HepG2 (cell line): Measurements from ENCODE around the gene HCFC1. TPM values are rescaled to one million over a fixed set of nuclear protein-coding genes. Genes with fewer than 3 reads are reported as not detected.

Experiments
- AHR ChIP-seq: IDR thresholded peaks from 2 replicates; pipeline ENCODE4 v1.6.1; 2018; ENCODE audit warnings: missing genetic modification reagents, missing compliant biosample characterization
- CREB1 ChIP-seq, 2 experiments: fragments of 450-650 bp in 1 of 2; IDR thresholded peaks; 2 replicates each; pipeline ENCODE4 v1.6.1; 2016 to 2017; ENCODE audit warnings: control low read depth in 1 of 2, mild to moderate bottlenecking in 1 of 2, missing compliant biosample characterization in 1 of 2, missing genetic modification characterization in 1 of 2
- JUNB ChIP-seq: sonication (generic); formaldehyde crosslinking; IDR thresholded peaks from 2 replicates; pipeline ENCODE4 v1.8.0; 2022; ENCODE audit warnings: missing genetic modification reagents, mild to moderate bottlenecking, borderline replicate concordance
- MTF2 ChIP-seq: sonication (generic); formaldehyde crosslinking; IDR thresholded peaks from 2 replicates; pipeline ENCODE4 v1.5.0; 2020; ENCODE audit warnings: missing genetic modification reagents, borderline replicate concordance
- PHF21A ChIP-seq: sonication (generic); formaldehyde crosslinking; IDR thresholded peaks from 2 replicates; pipeline ENCODE4 v1.5.0; 2020; ENCODE audit warnings: mild to moderate bottlenecking, missing genetic modification reagents
- RFX1 ChIP-seq: fragments of 450-650 bp; IDR thresholded peaks from 2 replicates; pipeline ENCODE4 v1.6.1; 2017
- RXRA ChIP-seq: sonication (generic); formaldehyde crosslinking; IDR thresholded peaks from 2 replicates; pipeline ENCODE4 v1.5.1; 2020; ENCODE audit warnings: missing genetic modification reagents
- SOX6 ChIP-seq, 2 experiments: fragments of 450-650 bp in 1 of 2; sonication (generic) in 1 of 2; formaldehyde crosslinking in 1 of 2; IDR thresholded peaks; 2 replicates each; pipeline versions ENCODE4 v1.4.0 to v1.6.1; 2017 to 2020; ENCODE audit warnings: antibody characterized with exemption in 1 of 2, mild to moderate bottlenecking in 1 of 2, missing genetic modification reagents in 1 of 2
- SRSF1 ChIP-seq: fragments of 200-400 bp; formaldehyde crosslinking; optimal IDR thresholded peaks from 2 replicates; pipeline ENCODE3; 2017; ENCODE audit warnings: mild to moderate bottlenecking, low read depth, low read length, moderate library complexity
- THAP11 ChIP-seq: IDR thresholded peaks from 2 replicates; pipeline ENCODE4 v1.6.1; 2016; ENCODE audit warnings: missing biosample characterization, missing genetic modification reagents
- ZNF10 ChIP-seq: sonication (generic); formaldehyde crosslinking; IDR thresholded peaks from 2 replicates; pipeline ENCODE4 v1.4.0; 2020; ENCODE audit warnings: mild to moderate bottlenecking, low read depth, missing genetic modification reagents, borderline replicate concordance
- ZNF143 ChIP-seq: sonication (generic); formaldehyde crosslinking; IDR thresholded peaks from 2 replicates; pipeline ENCODE4 v1.4.0; 2020; ENCODE audit warnings: missing genetic modification reagents
- ZNF335 ChIP-seq: sonication (generic); formaldehyde crosslinking; IDR thresholded peaks from 2 replicates; pipeline ENCODE4 v1.4.0; 2020; ENCODE audit warnings: missing genetic modification reagents
- ZNF460 ChIP-seq: sonication (generic); formaldehyde crosslinking; IDR thresholded peaks from 2 replicates; pipeline ENCODE4 v1.5.1; 2020; ENCODE audit warnings: missing genetic modification reagents, mild to moderate bottlenecking, borderline replicate concordance
- ZNF652 ChIP-seq: IDR thresholded peaks from 2 replicates; pipeline ENCODE4 v1.6.1; 2016; ENCODE audit warnings: low read depth, borderline replicate concordance
- ZNF792 ChIP-seq: IDR thresholded peaks from 2 replicates; pipeline ENCODE4 v1.6.1; 2016
- polyA plus RNA-seq, 8 experiments: library from polyadenylated mRNA; depleted of rRNA in 3 of 8; stranded (reverse) in 7 of 8; unstranded in 1 of 8; fragments of >200 nt; fragmentation: Illumina TruSeq in 4 of 8; extraction: Trizol in 4 of 8; gene quantifications; 2 replicates each; pipeline versions ENCODE4 v1.2.1 to v1.2.3, GENCODE V29; 2011 to 2016; ENCODE audit warnings: low read depth in 4 of 8, missing spikeins in 1 of 8, mixed read lengths in 1 of 8; ENCODE audit not compliant: insufficient read depth in 1 of 8
- total RNA-seq, 5 experiments: library from RNA; depleted of rRNA; stranded (reverse); fragments of >200 nt; fragmentation: Illumina TruSeq; extraction: Trizol; gene quantifications; 2 replicates each; pipeline ENCODE4 v1.2.3, GENCODE V29; 2016; ENCODE audit warnings: low read depth in 1 of 5
- TF ChIP-seq, protein P1 (sequence below): sonication (generic); formaldehyde crosslinking; conservative IDR thresholded peaks from 2 replicates; pipeline ENCODE4 v1.4.0; 2020; ENCODE audit warnings: missing genetic modification reagents
- TF ChIP-seq, protein P2 (sequence below): sonication (generic); formaldehyde crosslinking; IDR thresholded peaks from 2 replicates; pipeline ENCODE4 v1.4.0; 2020; ENCODE audit warnings: low read depth, mild to moderate bottlenecking, missing genetic modification reagents
- TF ChIP-seq, protein P3 (sequence below): sonication (generic); formaldehyde crosslinking; IDR thresholded peaks from 2 replicates; pipeline ENCODE4 v1.9.0; 2022; ENCODE audit warnings: low read depth, missing genetic modification reagents
- TF ChIP-seq, protein P4 (sequence below): sonication (generic); formaldehyde crosslinking; IDR thresholded peaks from 2 replicates; pipeline ENCODE4 v1.5.1; 2020; ENCODE audit warnings: mild to moderate bottlenecking, missing genetic modification reagents, moderate library complexity
- TF ChIP-seq, protein P5 (sequence below): sonication (generic); formaldehyde crosslinking; IDR thresholded peaks from 2 replicates; pipeline ENCODE4 v1.4.0; 2020; ENCODE audit warnings: mild to moderate bottlenecking, missing genetic modification reagents

HCFC1 gene
- total and polyA plus RNA-seq, 2 of the 13 experiments (the other 11 are each of a cell fraction or from before 2014, with no cell fraction given), result 5.8 to 17.8 TPM

DNA sequence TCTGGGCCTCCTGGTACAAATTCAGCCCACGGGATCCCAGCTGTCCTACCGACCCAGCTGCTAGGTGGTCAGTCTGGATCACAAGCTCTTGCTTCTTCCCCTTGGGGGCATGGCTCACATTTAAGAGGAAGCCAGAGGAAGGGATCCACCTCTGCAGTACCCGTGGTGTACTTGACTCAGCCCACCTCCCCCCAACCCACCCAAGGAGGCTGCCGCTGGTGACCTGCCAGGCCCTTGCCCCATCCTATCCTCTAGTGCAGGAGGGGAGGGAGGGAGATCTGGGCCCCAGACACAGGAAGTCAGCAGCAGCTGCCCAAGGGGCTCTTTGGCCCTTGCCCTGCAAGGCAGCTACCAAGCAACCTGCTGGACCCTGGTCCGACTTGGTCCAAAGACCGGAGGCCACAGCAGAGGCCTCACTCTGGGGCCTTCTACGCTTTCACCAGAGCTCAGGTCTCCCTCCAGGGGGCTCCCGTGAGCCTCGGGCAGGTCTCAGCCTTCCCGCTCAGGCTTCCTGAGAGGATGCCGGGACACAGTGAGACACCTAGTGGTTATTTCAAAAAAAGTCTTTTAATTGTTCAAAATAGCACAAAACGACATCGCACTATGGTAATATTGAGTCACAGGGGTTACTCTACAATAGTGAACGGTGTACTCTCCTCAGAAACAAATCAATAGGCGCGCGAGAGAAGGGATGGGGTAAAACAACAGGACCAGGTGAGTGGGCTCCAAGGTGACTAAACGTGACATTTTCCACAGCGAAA lies 24.4 kb downstream of the HCFC1 start (continued):
- TF ChIP-seq, protein P1, sequence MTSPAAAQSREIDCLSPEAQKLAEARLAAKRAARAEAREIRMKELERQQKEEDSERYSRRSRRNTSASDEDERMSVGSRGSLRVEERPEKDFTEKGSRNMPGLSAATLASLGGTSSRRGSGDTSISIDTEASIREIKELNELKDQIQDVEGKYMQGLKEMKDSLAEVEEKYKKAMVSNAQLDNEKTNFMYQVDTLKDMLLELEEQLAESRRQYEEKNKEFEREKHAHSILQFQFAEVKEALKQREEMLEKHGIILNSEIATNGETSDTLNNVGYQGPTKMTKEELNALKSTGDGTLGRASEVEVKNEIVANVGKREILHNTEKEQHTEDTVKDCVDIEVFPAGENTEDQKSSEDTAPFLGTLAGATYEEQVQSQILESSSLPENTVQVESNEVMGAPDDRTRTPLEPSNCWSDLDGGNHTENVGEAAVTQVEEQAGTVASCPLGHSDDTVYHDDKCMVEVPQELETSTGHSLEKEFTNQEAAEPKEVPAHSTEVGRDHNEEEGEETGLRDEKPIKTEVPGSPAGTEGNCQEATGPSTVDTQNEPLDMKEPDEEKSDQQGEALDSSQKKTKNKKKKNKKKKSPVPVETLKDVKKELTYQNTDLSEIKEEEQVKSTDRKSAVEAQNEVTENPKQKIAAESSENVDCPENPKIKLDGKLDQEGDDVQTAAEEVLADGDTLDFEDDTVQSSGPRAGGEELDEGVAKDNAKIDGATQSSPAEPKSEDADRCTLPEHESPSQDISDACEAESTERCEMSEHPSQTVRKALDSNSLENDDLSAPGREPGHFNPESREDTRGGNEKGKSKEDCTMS, result no peak
- TF ChIP-seq RXRA, result 0 out of 2 replicates have a peak, but pooled peaks have one; percentile 49
- no peak for TF ChIP-seq MTF2
- TF ChIP-seq, protein P2, sequence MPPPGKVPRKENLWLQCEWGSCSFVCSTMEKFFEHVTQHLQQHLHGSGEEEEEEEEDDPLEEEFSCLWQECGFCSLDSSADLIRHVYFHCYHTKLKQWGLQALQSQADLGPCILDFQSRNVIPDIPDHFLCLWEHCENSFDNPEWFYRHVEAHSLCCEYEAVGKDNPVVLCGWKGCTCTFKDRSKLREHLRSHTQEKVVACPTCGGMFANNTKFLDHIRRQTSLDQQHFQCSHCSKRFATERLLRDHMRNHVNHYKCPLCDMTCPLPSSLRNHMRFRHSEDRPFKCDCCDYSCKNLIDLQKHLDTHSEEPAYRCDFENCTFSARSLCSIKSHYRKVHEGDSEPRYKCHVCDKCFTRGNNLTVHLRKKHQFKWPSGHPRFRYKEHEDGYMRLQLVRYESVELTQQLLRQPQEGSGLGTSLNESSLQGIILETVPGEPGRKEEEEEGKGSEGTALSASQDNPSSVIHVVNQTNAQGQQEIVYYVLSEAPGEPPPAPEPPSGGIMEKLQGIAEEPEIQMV (CRISPR knock-in tag), result no peak
- TF ChIP-seq AHR (CRISPR knock-in tag), result no peak
- TF ChIP-seq SRSF1, result no peak
- TF ChIP-seq, protein P3, sequence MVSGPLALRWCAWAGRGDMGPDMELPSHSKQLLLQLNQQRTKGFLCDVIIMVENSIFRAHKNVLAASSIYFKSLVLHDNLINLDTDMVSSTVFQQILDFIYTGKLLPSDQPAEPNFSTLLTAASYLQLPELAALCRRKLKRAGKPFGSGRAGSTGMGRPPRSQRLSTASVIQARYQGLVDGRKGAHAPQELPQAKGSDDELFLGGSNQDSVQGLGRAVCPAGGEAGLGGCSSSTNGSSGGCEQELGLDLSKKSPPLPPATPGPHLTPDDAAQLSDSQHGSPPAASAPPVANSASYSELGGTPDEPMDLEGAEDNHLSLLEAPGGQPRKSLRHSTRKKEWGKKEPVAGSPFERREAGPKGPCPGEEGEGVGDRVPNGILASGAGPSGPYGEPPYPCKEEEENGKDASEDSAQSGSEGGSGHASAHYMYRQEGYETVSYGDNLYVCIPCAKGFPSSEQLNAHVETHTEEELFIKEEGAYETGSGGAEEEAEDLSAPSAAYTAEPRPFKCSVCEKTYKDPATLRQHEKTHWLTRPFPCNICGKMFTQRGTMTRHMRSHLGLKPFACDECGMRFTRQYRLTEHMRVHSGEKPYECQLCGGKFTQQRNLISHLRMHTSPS (CRISPR knock-in tag), result peak; percentile 40; the same call in 1 of the 2 replicates
- no peak for TF ChIP-seq ZNF10
- TF ChIP-seq, protein P4, sequence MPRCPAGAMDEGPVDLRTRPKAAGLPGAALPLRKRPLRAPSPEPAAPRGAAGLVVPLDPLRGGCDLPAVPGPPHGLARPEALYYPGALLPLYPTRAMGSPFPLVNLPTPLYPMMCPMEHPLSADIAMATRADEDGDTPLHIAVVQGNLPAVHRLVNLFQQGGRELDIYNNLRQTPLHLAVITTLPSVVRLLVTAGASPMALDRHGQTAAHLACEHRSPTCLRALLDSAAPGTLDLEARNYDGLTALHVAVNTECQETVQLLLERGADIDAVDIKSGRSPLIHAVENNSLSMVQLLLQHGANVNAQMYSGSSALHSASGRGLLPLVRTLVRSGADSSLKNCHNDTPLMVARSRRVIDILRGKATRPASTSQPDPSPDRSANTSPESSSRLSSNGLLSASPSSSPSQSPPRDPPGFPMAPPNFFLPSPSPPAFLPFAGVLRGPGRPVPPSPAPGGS (CRISPR knock-in tag), result no peak
- TF ChIP-seq SOX6 (IDR thresholded peaks at IDR 0.05), result no peak
- peak; percentile 34; the same call in 1 of the 2 replicates for TF ChIP-seq SOX6 (CRISPR knock-in tag; IDR thresholded peaks at IDR 0.05)
- TF ChIP-seq, protein P5, sequence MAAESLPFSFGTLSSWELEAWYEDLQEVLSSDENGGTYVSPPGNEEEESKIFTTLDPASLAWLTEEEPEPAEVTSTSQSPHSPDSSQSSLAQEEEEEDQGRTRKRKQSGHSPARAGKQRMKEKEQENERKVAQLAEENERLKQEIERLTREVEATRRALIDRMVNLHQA (CRISPR knock-in tag), result no peak
- TF ChIP-seq ZNF792, result no peak
- TF ChIP-seq ZNF335, result no peak
- TF ChIP-seq PHF21A (CRISPR knock-in tag), result peak; percentile 78
- no peak for TF ChIP-seq JUNB
- TF ChIP-seq THAP11, result peak; percentile 44
- no peak for TF ChIP-seq ZNF652
- no peak for TF ChIP-seq ZNF460 (CRISPR knock-in tag)
- no peak for TF ChIP-seq CREB1 (IDR thresholded peaks at IDR 0.05)
- peak; percentile 37; the same call in 1 of the 2 replicates for TF ChIP-seq CREB1 (CRISPR knock-in tag; IDR thresholded peaks at IDR 0.05)
- TF ChIP-seq ZNF143 (CRISPR knock-in tag), result peak; percentile 58; the same call in 1 of the 2 replicates
- no peak for TF ChIP-seq RFX1
